Neural cell (in vitro differentiated cells): ENCODE measurements around the gene RABL6. TPM values are rescaled to one million over a fixed set of nuclear protein-coding genes. Genes with fewer than 3 reads are reported as not detected.
"Not testable (repeated sequence)": the region's sequence is repeated elsewhere in the genome, so short reads cannot be mapped to it uniquely, and the experiment has no call there.

Experiments used
- H2AFZ ChIP-seq: fragments of 200-600, 300-800 bp; sonication (generic), shearing (Covaris generic); 2 replicates; pipeline ENCODE4 v1.6.0; 2014; ENCODE audit warnings: low read depth, mild to moderate bottlenecking, antibody characterized with exemption, low read length, moderate library complexity
- H3F3A ChIP-seq: fragments of 200-600 bp; shearing (Covaris generic); 2 replicates; pipeline ENCODE4 v1.6.1; 2016; ENCODE audit warnings: mild to moderate bottlenecking, moderate library complexity, mixed read lengths, antibody characterized with exemption, low read length; ENCODE audit not compliant: insufficient read depth, poor library complexity, severe bottlenecking
- H3K27ac ChIP-seq: fragments of 200-600, 300-800 bp; sonication (generic), shearing (Covaris generic); 2 replicates; pipeline ENCODE4 v1.5.1; 2014; ENCODE audit warnings: mild to moderate bottlenecking, low read length, moderate library complexity
- H3K27me3 ChIP-seq: fragments of 300-800, 200-600 bp; sonication (generic), shearing (Covaris generic); 2 replicates; pipeline ENCODE4 v1.6.0; 2014; ENCODE audit warnings: mild to moderate bottlenecking, low read depth, low read length, moderate library complexity; ENCODE audit not compliant: insufficient read depth
- H3K36me3 ChIP-seq: fragments of 300-800, 200-600 bp; sonication (generic), shearing (Covaris generic); 2 replicates; pipeline ENCODE4 v1.5.1; 2014; ENCODE audit warnings: mild to moderate bottlenecking, antibody characterized with exemption, low read length, moderate library complexity; ENCODE audit not compliant: insufficient read depth
- H3K4me2 ChIP-seq: fragments of 300-800, 200-600 bp; sonication (generic), shearing (Covaris generic); 2 replicates; pipeline ENCODE4 v1.6.0; 2014; ENCODE audit warnings: mild to moderate bottlenecking, low read length
- H3K4me3 ChIP-seq: fragments of 300-800, 200-600 bp; sonication (generic), shearing (Covaris generic); 2 replicates; pipeline ENCODE4 v1.5.1; 2014; ENCODE audit warnings: mild to moderate bottlenecking, low read length, moderate library complexity
- H3K79me2 ChIP-seq: fragments of 200-600 bp; shearing (Covaris generic); replicated peaks from 2 replicates; pipeline ENCODE4 v1.6.0; 2014; ENCODE audit warnings: mild to moderate bottlenecking, low read length, moderate library complexity; ENCODE audit not compliant: insufficient read depth
- H3K9ac ChIP-seq: fragments of 300-800, 200-600 bp; sonication (generic), shearing (Covaris generic); 2 replicates; pipeline ENCODE4 v1.6.1; 2016; ENCODE audit warnings: mild to moderate bottlenecking, low read length, mixed read lengths
- H3K9me2 ChIP-seq: fragments of 200-600 bp; shearing (Covaris generic); 2 replicates; pipeline ENCODE4 v1.6.1; 2016; ENCODE audit warnings: mild to moderate bottlenecking, low read length, mixed read lengths; ENCODE audit not compliant: insufficient read depth
- H3K9me3 ChIP-seq: fragments of 200-600, 300-800 bp; sonication (generic), shearing (Covaris generic); 2 replicates; pipeline ENCODE4 v1.6.1; 2016; ENCODE audit warnings: mild to moderate bottlenecking, mixed run types, low read length, moderate library complexity, mixed read lengths
- H4K20me1 ChIP-seq: fragments of 200-600 bp; shearing (Covaris generic); 2 replicates; pipeline ENCODE4 v1.6.1; 2016; ENCODE audit warnings: mild to moderate bottlenecking, mixed run types; ENCODE audit not compliant: insufficient read depth
- MXI1 ChIP-seq: fragments of 450-650 bp; conservative IDR thresholded peaks from 2 replicates; pipeline ENCODE4 v1.6.1; 2014; ENCODE audit warnings: antibody characterized with exemption, mild to moderate bottlenecking; ENCODE audit not compliant: poor library complexity, severe bottlenecking
- RAD21 ChIP-seq: fragments of 450-650 bp; conservative IDR thresholded peaks from 2 replicates; pipeline ENCODE4 v1.6.1; 2014; ENCODE audit warnings: antibody characterized with exemption, mild to moderate bottlenecking, moderate library complexity
- TAF1 ChIP-seq: IDR thresholded peaks from 2 replicates; pipeline ENCODE4 v1.6.1; 2012; ENCODE audit warnings: low read depth
- polyA plus RNA-seq: library from polyadenylated mRNA; depleted of rRNA; stranded (reverse); fragments of >200 nt; gene quantifications from 2 replicates; pipeline ENCODE4 v1.2.3, GENCODE V29; 2014
- TF ChIP-seq, protein P1 (sequence below): fragments of 450-650 bp; IDR thresholded peaks from 2 replicates; pipeline ENCODE4 v1.5.1; 2014; ENCODE audit warnings: antibody characterized with exemption, mild to moderate bottlenecking, moderate library complexity; ENCODE audit not compliant: poor library complexity, severe bottlenecking
- TF ChIP-seq, protein P2 (sequence below): IDR thresholded peaks from 2 replicates; pipeline ENCODE4 v1.6.1; 2012; ENCODE audit warnings: borderline replicate concordance

Gene RABL6
- polyA plus RNA-seq, 1 donor from 2014 or later: 46.4 TPM

GRCh38 chr9:136843801-136844740 lies 36.3 kb downstream of the RABL6 start:
- not testable (repeated sequence) for H3K36me3 ChIP-seq, H3K79me2 ChIP-seq, H4K20me1 ChIP-seq, H3K9me2 ChIP-seq, H3F3A ChIP-seq, H3K9me3 ChIP-seq, H3K27ac ChIP-seq, H3K4me2 ChIP-seq, H3K9ac ChIP-seq, H2AFZ ChIP-seq, H3K27me3 ChIP-seq
- TF ChIP-seq, protein P1, sequence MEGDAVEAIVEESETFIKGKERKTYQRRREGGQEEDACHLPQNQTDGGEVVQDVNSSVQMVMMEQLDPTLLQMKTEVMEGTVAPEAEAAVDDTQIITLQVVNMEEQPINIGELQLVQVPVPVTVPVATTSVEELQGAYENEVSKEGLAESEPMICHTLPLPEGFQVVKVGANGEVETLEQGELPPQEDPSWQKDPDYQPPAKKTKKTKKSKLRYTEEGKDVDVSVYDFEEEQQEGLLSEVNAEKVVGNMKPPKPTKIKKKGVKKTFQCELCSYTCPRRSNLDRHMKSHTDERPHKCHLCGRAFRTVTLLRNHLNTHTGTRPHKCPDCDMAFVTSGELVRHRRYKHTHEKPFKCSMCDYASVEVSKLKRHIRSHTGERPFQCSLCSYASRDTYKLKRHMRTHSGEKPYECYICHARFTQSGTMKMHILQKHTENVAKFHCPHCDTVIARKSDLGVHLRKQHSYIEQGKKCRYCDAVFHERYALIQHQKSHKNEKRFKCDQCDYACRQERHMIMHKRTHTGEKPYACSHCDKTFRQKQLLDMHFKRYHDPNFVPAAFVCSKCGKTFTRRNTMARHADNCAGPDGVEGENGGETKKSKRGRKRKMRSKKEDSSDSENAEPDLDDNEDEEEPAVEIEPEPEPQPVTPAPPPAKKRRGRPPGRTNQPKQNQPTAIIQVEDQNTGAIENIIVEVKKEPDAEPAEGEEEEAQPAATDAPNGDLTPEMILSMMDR: peak; percentile 50
- H3K4me3 ChIP-seq: peak overlapping the region; percentile 76

DNA sequence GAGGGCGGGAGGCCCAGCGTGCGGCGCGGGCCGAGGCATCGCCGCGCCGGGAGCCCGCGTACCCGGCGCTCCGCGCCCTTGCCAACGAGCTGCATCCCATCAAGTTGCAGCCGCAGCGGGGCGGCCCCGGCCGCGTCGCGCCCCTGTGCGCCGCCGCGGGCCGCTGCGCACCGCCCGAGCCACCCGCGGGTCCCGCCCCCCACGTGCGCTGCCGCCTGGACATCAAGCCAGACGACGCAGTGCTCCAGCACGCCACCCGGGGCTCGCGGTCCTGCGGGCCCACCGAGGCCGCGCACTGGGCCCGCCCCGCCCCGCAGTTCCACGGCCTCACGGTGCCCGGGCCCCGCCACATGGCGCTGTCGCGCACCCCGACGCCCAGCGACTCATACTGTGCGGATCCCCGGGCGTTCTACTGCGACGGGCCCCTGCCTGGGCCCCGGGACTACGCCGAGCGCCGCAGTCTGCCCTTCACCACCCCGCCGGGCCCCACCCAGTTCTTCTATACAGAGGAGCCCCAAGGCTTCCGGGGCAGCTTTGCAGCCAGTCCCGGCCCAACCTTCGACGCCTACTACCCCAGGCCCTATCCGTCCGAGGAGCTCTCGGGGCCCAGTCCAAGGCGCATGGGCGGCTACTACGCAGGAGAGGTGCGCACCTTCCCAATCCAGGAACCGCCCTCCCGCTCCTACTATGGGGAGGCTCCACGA lies 37.2 kb downstream of the RABL6 start:
- Histone ChIP-seq H3K27ac (no peak overlapping the region), H3K9me3 (no peaks in the 10 kb centered on the region), H3K4me3 (no peak overlapping the region), H3K9ac (no peak overlapping the region), H3F3A (no peaks in the 10 kb centered on the region), H3K36me3 (no peaks in the 10 kb centered on the region), H3K27me3 (no peaks in the 10 kb centered on the region), H3K9me2 (no peaks in the 10 kb centered on the region), H4K20me1 (no peaks in the 10 kb centered on the region), H3K79me2 (no peaks in the 10 kb centered on the region), H2AFZ (no peak overlapping the region), H3K4me2 (no peak overlapping the region)
- TF ChIP-seq MXI1: no peak
- TF ChIP-seq TAF1: no peak
- TF ChIP-seq, protein P1: no peak
- TF ChIP-seq, protein P2, sequence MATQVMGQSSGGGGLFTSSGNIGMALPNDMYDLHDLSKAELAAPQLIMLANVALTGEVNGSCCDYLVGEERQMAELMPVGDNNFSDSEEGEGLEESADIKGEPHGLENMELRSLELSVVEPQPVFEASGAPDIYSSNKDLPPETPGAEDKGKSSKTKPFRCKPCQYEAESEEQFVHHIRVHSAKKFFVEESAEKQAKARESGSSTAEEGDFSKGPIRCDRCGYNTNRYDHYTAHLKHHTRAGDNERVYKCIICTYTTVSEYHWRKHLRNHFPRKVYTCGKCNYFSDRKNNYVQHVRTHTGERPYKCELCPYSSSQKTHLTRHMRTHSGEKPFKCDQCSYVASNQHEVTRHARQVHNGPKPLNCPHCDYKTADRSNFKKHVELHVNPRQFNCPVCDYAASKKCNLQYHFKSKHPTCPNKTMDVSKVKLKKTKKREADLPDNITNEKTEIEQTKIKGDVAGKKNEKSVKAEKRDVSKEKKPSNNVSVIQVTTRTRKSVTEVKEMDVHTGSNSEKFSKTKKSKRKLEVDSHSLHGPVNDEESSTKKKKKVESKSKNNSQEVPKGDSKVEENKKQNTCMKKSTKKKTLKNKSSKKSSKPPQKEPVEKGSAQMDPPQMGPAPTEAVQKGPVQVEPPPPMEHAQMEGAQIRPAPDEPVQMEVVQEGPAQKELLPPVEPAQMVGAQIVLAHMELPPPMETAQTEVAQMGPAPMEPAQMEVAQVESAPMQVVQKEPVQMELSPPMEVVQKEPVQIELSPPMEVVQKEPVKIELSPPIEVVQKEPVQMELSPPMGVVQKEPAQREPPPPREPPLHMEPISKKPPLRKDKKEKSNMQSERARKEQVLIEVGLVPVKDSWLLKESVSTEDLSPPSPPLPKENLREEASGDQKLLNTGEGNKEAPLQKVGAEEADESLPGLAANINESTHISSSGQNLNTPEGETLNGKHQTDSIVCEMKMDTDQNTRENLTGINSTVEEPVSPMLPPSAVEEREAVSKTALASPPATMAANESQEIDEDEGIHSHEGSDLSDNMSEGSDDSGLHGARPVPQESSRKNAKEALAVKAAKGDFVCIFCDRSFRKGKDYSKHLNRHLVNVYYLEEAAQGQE: no peak
- no peak for TF ChIP-seq RAD21
